Effector memory CD8-positive, alpha-beta T cell (primary cell): Measurements from ENCODE around the gene GLIPR1L1.
"Not testable (repeated sequence)": the region's sequence is repeated elsewhere in the genome, so short reads cannot be mapped to it uniquely, and the experiment has no call there.

Experiments
- ATAC-seq: fragments of 150-1000 bp; cut with Tn5 transposase; replicated peaks from 2 replicates; pipeline ENCODE4 v1.10.0; 2021; ENCODE audit warnings: mild to moderate bottlenecking, moderate library complexity
- DNase-seq, 3 experiments: peaks; one replicate each; pipeline ENCODE4 v3.0.0; 2021
- H3K27ac Mint-ChIP-seq, 2 donors: one replicate each; pipeline ENCODE4 v1.8.0; 2022; ENCODE audit warnings: mild to moderate bottlenecking in 2 of 2, mixed read lengths in 2 of 2, moderate library complexity in 2 of 2
- H3K27me3 Mint-ChIP-seq, 2 donors: one replicate each; pipeline ENCODE4 v1.8.0; 2022; ENCODE audit warnings: mixed read lengths in 2 of 2
- H3K36me3 Mint-ChIP-seq: one replicate; pipeline ENCODE4 v1.8.0; 2022; ENCODE audit warnings: mild to moderate bottlenecking, moderate library complexity, mixed read lengths; ENCODE audit not compliant: insufficient read depth
- H3K4me1 Mint-ChIP-seq, 2 donors: one replicate each; pipeline ENCODE4 v1.8.0; 2022; ENCODE audit warnings: low read depth in 2 of 2, mixed read lengths in 2 of 2
- H3K4me3 Mint-ChIP-seq, 2 donors: one replicate each; pipeline ENCODE4 v1.8.0; 2022; ENCODE audit warnings: mild to moderate bottlenecking in 2 of 2, mixed read lengths in 2 of 2, moderate library complexity in 2 of 2
- H3K9me3 Mint-ChIP-seq, 2 donors: one replicate each; pipeline ENCODE4 v1.8.0; 2022; ENCODE audit warnings: mixed read lengths in 2 of 2

Gene GLIPR1L1

GRCh38 chr12:75323663-75324062 lies 10.8 kb upstream of the GLIPR1L1 start:
- Mint-ChIP-seq H3K4me3 (no peak overlapping the region), H3K27ac (no peak overlapping the region), H3K4me1 (no peaks in the 10 kb centered on the region), H3K36me3 (no peaks in the 10 kb centered on the region), H3K27me3 (peaks cover 12% of the 10 kb centered on the region in 2 donors), H3K9me3 (no peaks in the 10 kb centered on the region)
- DNase-seq, result no peak
- ATAC-seq, result no peak

GRCh38 chr12:75327642-75328041 lies 6.8 kb upstream of the GLIPR1L1 start:
- no peak for DNase-seq
- Mint-ChIP-seq H3K9me3 (no peaks in the 10 kb centered on the region), H3K36me3 (no peaks in the 10 kb centered on the region), H3K27ac (no peak overlapping the region), H3K4me3 (no peak overlapping the region), H3K4me1 (peaks cover 8 to 12% of the 10 kb centered on the region in 2 donors), H3K27me3 (peaks cover 23 to 27% of the 10 kb centered on the region in 2 donors)
- no peak for ATAC-seq

GRCh38 chr12:75329918-75330826 lies 4.3 kb upstream of the GLIPR1L1 start, which contains the start of gene CAPS2:
Gene CAPS2 (minus strand): TSS chr12:75330324. CDS start chr12:75326498, 3,826 bp downstream.
- no peaks in the 10 kb centered on the region for H3K36me3 Mint-ChIP-seq
- peak within 1 kb of the TSS; percentile 87 to 88 for H3K4me3 Mint-ChIP-seq
- peak within 1 kb of the TSS; percentile 49 to 90 for H3K27ac Mint-ChIP-seq
- H3K9me3 Mint-ChIP-seq, result no peaks in the 10 kb centered on the region
- peaks cover 28 to 31% of the 10 kb centered on the region in 2 donors for H3K27me3 Mint-ChIP-seq
- ATAC-seq (peak; percentile 81), DNase-seq (peak; percentile 50 to 63 (median 60))
- peaks cover 16 to 23% of the 10 kb centered on the region in 2 donors for H3K4me1 Mint-ChIP-seq

- no peak for ATAC-seq
Observed at GRCh38 chr12:75337905-75338304, 3.4 kb downstream of the GLIPR1L1 start.

GRCh38 chr12:75341873-75342272 lies 7.4 kb downstream of the GLIPR1L1 start:
- no peaks in the 10 kb centered on the region for H3K9me3 Mint-ChIP-seq
- no peak overlapping the region for H3K27ac Mint-ChIP-seq
- no peak for ATAC-seq
- H3K36me3 Mint-ChIP-seq, result no peaks in the 10 kb centered on the region
- no peaks in the 10 kb centered on the region for H3K27me3 Mint-ChIP-seq
- H3K4me3 Mint-ChIP-seq, result no peak overlapping the region
- no peak for DNase-seq
- peaks cover 0 to 4% of the 10 kb centered on the region in 2 donors for H3K4me1 Mint-ChIP-seq

More at GRCh38 chr12:75337905-75338304, 3.4 kb downstream of the GLIPR1L1 start:
- DNase-seq, result no peak
- Mint-ChIP-seq H3K36me3 (no peaks in the 10 kb centered on the region), H3K27ac (no peak overlapping the region), H3K4me1 (peaks cover 8 to 10% of the 10 kb centered on the region in 2 donors), H3K9me3 (no peaks in the 10 kb centered on the region), H3K4me3 (no peak overlapping the region), H3K27me3 (peaks cover 8 to 10% of the 10 kb centered on the region in 2 donors)

- Mint-ChIP-seq H3K9me3 (no peaks in the 10 kb centered on the region), H3K27me3 (no peaks in the 10 kb centered on the region), H3K4me1 (peaks cover 1 to 4% of the 10 kb centered on the region in 2 donors), H3K4me3 (no peak overlapping the region), H3K36me3 (no peaks in the 10 kb centered on the region), H3K27ac (no peak overlapping the region)
- ATAC-seq (no peak), DNase-seq (no peak)
Observed at GRCh38 chr12:75345531-75345930, 11.1 kb downstream of the GLIPR1L1 start.

GRCh38 chr12:75346215-75346614 lies 11.7 kb downstream of the GLIPR1L1 start:
- not testable (repeated sequence) for H3K4me1 Mint-ChIP-seq, H3K36me3 Mint-ChIP-seq, DNase-seq, H3K4me3 Mint-ChIP-seq, H3K27me3 Mint-ChIP-seq, H3K9me3 Mint-ChIP-seq
- ATAC-seq, result peak; percentile 91
- peak overlapping the region in 1 of 2 donors; percentile 46 for H3K27ac Mint-ChIP-seq

- H3K27ac Mint-ChIP-seq, result no peak overlapping the region
- H3K36me3 Mint-ChIP-seq, result no peaks in the 10 kb centered on the region
- H3K27me3 Mint-ChIP-seq, result no peaks in the 10 kb centered on the region
- H3K4me3 Mint-ChIP-seq, result no peak overlapping the region
- ATAC-seq, result no peak
- DNase-seq, result no peak
- peaks cover 0 to 3% of the 10 kb centered on the region in 2 donors for H3K9me3 Mint-ChIP-seq
- H3K4me1 Mint-ChIP-seq, result peaks cover 4 to 12% of the 10 kb centered on the region in 2 donors
Observed at GRCh38 chr12:75349946-75350345, 15.5 kb downstream of the GLIPR1L1 start.

- Mint-ChIP-seq H3K9me3 (peaks cover 0 to 6% of the 10 kb centered on the region in 2 donors), H3K4me3 (no peak overlapping the region), H3K27me3 (no peaks in the 10 kb centered on the region), H3K4me1 (peaks cover 4 to 12% of the 10 kb centered on the region in 2 donors), H3K36me3 (no peaks in the 10 kb centered on the region), H3K27ac (no peak overlapping the region)
- no peak for ATAC-seq
- no peak for DNase-seq
Observed at GRCh38 chr12:75350413-75350812, 15.9 kb downstream of the GLIPR1L1 start.

- no peak overlapping the region for H3K4me3 Mint-ChIP-seq
- peaks cover 4 to 8% of the 10 kb centered on the region in 2 donors for H3K4me1 Mint-ChIP-seq
- no peak for DNase-seq
Observed at GRCh38 chr12:75354011-75354410, 19.5 kb downstream of the GLIPR1L1 start.

GRCh38 chr12:75360920-75361319 lies 26.4 kb downstream of the GLIPR1L1 start:
- DNase-seq, result no peak
- no peak overlapping the region for H3K4me3 Mint-ChIP-seq
- no peaks in the 10 kb centered on the region for H3K27me3 Mint-ChIP-seq
- H3K36me3 Mint-ChIP-seq, result no peaks in the 10 kb centered on the region
- peak overlapping the region; percentile 77 to 78 for H3K27ac Mint-ChIP-seq
- ATAC-seq, result peak; percentile 36
- peaks cover 0 to 7% of the 10 kb centered on the region in 2 donors for H3K4me1 Mint-ChIP-seq
- H3K9me3 Mint-ChIP-seq, result no peaks in the 10 kb centered on the region

More at GRCh38 chr12:75354011-75354410, 19.5 kb downstream of the GLIPR1L1 start:
- H3K27me3 Mint-ChIP-seq, result no peaks in the 10 kb centered on the region
- no peak overlapping the region for H3K27ac Mint-ChIP-seq
- H3K36me3 Mint-ChIP-seq, result no peaks in the 10 kb centered on the region
- ATAC-seq, result no peak
- H3K9me3 Mint-ChIP-seq, result peaks cover 0 to 6% of the 10 kb centered on the region in 2 donors

GRCh38 chr12:75361408-75361807 lies 26.9 kb downstream of the GLIPR1L1 start:
- no peak for ATAC-seq
- Mint-ChIP-seq H3K36me3 (no peaks in the 10 kb centered on the region), H3K4me3 (no peak overlapping the region), H3K4me1 (peaks cover 2 to 7% of the 10 kb centered on the region in 2 donors), H3K9me3 (no peaks in the 10 kb centered on the region), H3K27ac (peak overlapping the region; percentile 77 to 78), H3K27me3 (no peaks in the 10 kb centered on the region)
- no peak for DNase-seq

GRCh38 chr12:75364919-75365318 lies 30.4 kb downstream of the GLIPR1L1 start:
- H3K27me3 Mint-ChIP-seq, result no peaks in the 10 kb centered on the region
- H3K4me3 Mint-ChIP-seq, result no peak overlapping the region
- DNase-seq (no peak), ATAC-seq (no peak)
- H3K4me1 Mint-ChIP-seq, result peaks cover 2 to 7% of the 10 kb centered on the region in 2 donors
- H3K27ac Mint-ChIP-seq, result no peak overlapping the region
- H3K9me3 Mint-ChIP-seq, result no peaks in the 10 kb centered on the region
- no peaks in the 10 kb centered on the region for H3K36me3 Mint-ChIP-seq

- Mint-ChIP-seq H3K36me3 (no peaks in the 10 kb centered on the region), H3K27ac (no peak overlapping the region), H3K9me3 (no peaks in the 10 kb centered on the region), H3K27me3 (no peaks in the 10 kb centered on the region), H3K4me3 (no peak overlapping the region), H3K4me1 (peaks cover 0 to 2% of the 10 kb centered on the region in 2 donors)
- DNase-seq (no peak), ATAC-seq (no peak)
Observed at GRCh38 chr12:75366629-75367028, 32.2 kb downstream of the GLIPR1L1 start.
